ENCODE measurements around the gene C3. TPM values are rescaled to one million over a fixed set of nuclear protein-coding genes. Genes with fewer than 3 reads are reported as not detected.
"Not testable (repeated sequence)": the region's sequence is repeated elsewhere in the genome, so short reads cannot be mapped to it uniquely, and the experiment has no call there.

C3 gene
- total RNA-seq, 1 experiment from 2014 or later, result 872 TPM

DNA sequence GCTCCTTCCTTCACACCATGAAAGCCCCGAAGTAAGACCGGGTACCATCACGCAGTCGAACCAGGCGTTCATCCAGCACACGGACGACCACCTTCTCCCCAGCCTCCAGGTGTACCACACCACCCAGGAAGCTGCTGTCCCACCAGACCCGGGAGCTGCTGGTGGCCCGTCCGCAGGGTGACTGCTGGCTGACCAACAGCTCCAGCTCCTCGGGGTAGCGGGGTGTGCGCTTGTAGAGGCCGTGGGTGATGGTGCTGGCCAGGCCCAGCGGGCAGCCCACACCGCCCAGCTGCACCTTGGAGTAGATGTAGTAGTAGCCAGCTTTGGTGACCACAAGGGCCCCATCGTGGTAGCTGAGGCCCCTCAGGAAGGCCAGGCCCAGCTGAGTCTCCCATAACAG lies 55.5 kb downstream of the C3 start:
- intact Hi-C loops (cut with micrococcal nuclease), result no loop called here
- no TSS peak for BruUV-seq (replicated peaks)
- no peaks in the 10 kb centered on the region for H3K9me3 Mint-ChIP-seq (ENCODE audit: unreplicated experiment)
- no peaks in the 10 kb centered on the region for H3K27me3 Mint-ChIP-seq (ENCODE audit: insufficient read depth, unreplicated experiment)
- TF ChIP-seq, protein P1, sequence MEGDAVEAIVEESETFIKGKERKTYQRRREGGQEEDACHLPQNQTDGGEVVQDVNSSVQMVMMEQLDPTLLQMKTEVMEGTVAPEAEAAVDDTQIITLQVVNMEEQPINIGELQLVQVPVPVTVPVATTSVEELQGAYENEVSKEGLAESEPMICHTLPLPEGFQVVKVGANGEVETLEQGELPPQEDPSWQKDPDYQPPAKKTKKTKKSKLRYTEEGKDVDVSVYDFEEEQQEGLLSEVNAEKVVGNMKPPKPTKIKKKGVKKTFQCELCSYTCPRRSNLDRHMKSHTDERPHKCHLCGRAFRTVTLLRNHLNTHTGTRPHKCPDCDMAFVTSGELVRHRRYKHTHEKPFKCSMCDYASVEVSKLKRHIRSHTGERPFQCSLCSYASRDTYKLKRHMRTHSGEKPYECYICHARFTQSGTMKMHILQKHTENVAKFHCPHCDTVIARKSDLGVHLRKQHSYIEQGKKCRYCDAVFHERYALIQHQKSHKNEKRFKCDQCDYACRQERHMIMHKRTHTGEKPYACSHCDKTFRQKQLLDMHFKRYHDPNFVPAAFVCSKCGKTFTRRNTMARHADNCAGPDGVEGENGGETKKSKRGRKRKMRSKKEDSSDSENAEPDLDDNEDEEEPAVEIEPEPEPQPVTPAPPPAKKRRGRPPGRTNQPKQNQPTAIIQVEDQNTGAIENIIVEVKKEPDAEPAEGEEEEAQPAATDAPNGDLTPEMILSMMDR (IDR thresholded peaks at IDR 0.05; ENCODE audit: unreplicated experiment), result no peak
- peaks cover 6% of the 10 kb centered on the region for H3K4me1 Mint-ChIP-seq (ENCODE audit: insufficient read depth, unreplicated experiment)
- ChIA-PET CTCF (interaction anchor here (0.7 to 1.2 kb wide), 2 partner anchors 12 to 199 kb away, joined by 3 to 5 read pairs; no protein-coding TSS in a partner anchor), POLR2A (no interaction called here)
- no peak overlapping the region for H3K4me3 Mint-ChIP-seq (ENCODE audit: unreplicated experiment)
- H3K27ac Mint-ChIP-seq (ENCODE audit: low read depth, unreplicated experiment), result no peak overlapping the region
- DNase-seq (ENCODE audit: unreplicated experiment), result no peak
- H3K36me3 Mint-ChIP-seq (ENCODE audit: insufficient read depth, unreplicated experiment), result peaks cover 32% of the 10 kb centered on the region

DNA sequence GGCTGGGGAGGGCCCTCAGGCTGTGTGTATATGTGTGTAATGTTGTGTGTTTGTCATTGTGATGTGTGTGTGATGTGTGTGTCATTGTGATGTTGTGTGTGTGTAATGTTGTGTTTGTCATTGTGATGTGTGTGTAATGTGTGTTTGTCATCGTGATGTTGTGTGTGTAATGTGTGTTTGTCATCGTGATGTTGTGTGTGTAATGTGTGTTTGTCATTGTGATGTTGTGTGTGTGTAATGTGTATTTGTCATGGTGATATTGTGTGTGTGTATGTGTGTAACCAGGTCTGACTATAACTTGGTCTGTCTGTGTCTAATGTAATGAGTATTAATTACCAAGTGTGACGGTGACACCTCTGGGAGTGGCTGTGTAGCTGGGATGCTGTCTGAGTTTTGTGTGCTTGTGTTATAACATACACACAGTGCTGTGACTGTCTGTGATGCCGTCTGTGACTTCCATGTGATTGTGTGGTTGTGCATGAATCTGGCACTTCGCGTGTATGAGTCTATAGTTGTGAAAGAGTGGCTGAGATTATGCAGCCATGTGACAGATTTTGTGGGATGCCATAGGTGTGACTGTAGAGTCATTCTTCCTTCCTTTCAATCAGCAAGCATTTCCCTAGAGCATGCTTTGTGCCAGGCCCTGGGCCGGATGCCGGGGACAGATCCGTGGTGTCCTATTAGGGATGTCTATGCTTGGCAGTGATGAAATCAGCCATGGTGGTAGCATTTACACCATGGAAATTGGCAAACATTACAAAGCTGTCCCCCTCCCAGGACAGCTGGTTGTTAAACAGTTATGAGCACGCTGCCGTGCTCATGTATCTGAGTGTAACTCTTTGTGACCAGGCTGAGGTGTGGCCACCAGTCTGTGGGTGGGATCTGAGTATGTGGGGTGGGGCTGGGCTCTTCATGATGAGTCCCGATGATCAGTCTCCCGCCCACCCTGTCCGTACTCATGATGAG lies 56.9 kb downstream of the C3 start:
- Mint-ChIP-seq H3K4me1 (ENCODE audit: insufficient read depth, unreplicated experiment) (peaks cover 6% of the 10 kb centered on the region), H3K27ac (ENCODE audit: low read depth, unreplicated experiment) (no peak overlapping the region), H3K4me3 (ENCODE audit: unreplicated experiment) (no peak overlapping the region), H3K27me3 (ENCODE audit: insufficient read depth, unreplicated experiment) (no peaks in the 10 kb centered on the region), H3K36me3 (ENCODE audit: insufficient read depth, unreplicated experiment) (peaks cover 28% of the 10 kb centered on the region), H3K9me3 (ENCODE audit: unreplicated experiment) (no peaks in the 10 kb centered on the region)
- TF ChIP-seq, protein P1 (IDR thresholded peaks at IDR 0.05; ENCODE audit: unreplicated experiment), result no peak
- POLR2A ChIA-PET, result interaction anchor here (0.8 kb wide), 1 partner anchor 35 kb away, joined by 3 read pairs; no protein-coding TSS in a partner anchor
- CTCF ChIA-PET, result no interaction called here
- BruUV-seq (replicated peaks), result TSS peak; percentile 30
- intact Hi-C loops (cut with micrococcal nuclease), result no loop called here
- DNase-seq (ENCODE audit: unreplicated experiment), result peak; percentile 28

GRCh38 chr19:6662702-6663101 lies 57.7 kb downstream of the C3 start:
- Mint-ChIP-seq H3K27me3 (ENCODE audit: insufficient read depth, unreplicated experiment) (no peaks in the 10 kb centered on the region), H3K4me3 (ENCODE audit: unreplicated experiment) (no peak overlapping the region), H3K27ac (ENCODE audit: low read depth, unreplicated experiment) (no peak overlapping the region), H3K36me3 (ENCODE audit: insufficient read depth, unreplicated experiment) (peaks cover 33% of the 10 kb centered on the region), H3K4me1 (ENCODE audit: insufficient read depth, unreplicated experiment) (peaks cover 6% of the 10 kb centered on the region), H3K9me3 (ENCODE audit: unreplicated experiment) (no peaks in the 10 kb centered on the region)
- BruUV-seq (replicated peaks), result no TSS peak
- no peak for DNase-seq (ENCODE audit: unreplicated experiment)
- ChIA-PET CTCF (no interaction called here), POLR2A (no interaction called here)
- TF ChIP-seq, protein P1 (IDR thresholded peaks at IDR 0.05; ENCODE audit: unreplicated experiment), result no peak
- intact Hi-C loops (cut with micrococcal nuclease), result no loop called here

DNA sequence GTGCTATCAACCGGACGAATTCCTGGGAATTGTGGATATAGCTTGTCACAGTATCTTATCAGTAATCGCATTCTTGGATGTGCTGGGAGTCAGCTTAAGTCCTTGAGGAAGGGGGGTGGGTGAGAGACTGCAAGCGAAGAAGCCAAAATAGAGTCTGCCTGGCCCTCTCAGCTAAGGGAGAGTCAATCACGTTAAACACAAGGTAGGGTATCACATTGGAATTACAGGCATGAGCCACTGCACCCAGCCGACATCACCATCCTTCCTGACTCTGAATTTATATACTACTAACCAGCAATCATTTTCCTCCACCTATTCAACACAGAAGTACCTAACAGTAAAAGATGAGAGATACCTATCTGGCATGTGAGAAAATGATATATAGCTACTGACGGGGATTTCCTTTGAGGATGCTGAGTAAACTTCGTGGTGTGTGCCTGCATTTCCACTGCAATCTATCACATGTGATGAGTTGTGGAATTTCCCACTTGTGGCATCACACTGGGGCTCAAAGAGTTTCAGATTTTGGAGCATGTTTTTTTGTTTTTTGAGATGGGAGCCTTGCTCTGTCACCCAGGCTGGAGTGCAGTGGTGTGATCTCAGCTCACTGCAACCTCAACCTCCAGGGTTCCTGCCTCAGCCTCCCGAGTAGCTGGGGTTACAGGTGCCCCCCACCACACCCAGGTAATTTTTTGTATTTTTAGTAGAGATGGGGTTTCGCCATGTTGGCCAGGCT lies 58.8 kb downstream of the C3 start:
- intact Hi-C loops (cut with micrococcal nuclease); H3K4me3 Mint-ChIP-seq (ENCODE audit: unreplicated experiment); DNase-seq (ENCODE audit: unreplicated experiment); H3K4me1 Mint-ChIP-seq (ENCODE audit: insufficient read depth, unreplicated experiment); H3K9me3 Mint-ChIP-seq (ENCODE audit: unreplicated experiment); H3K27ac Mint-ChIP-seq (ENCODE audit: low read depth, unreplicated experiment); BruUV-seq (replicated peaks); H3K27me3 Mint-ChIP-seq (ENCODE audit: insufficient read depth, unreplicated experiment): not testable (repeated sequence)
- POLR2A ChIA-PET, result interaction anchor here (0.6 kb wide), 1 partner anchor 482 kb away, joined by 3 read pairs; no protein-coding TSS in a partner anchor
- CTCF ChIA-PET, result interaction anchor here (0.7 kb wide), 1 partner anchor 28 kb away, joined by 6 read pairs; no protein-coding TSS in a partner anchor
- H3K36me3 Mint-ChIP-seq (ENCODE audit: insufficient read depth, unreplicated experiment), result peaks cover 33% of the 10 kb centered on the region
